Measurements from ENCODE around the gene PLCL1. TPM values are rescaled to one million over a fixed set of nuclear protein-coding genes. Genes with fewer than 3 reads are reported as not detected.

Gene PLCL1
- total RNA-seq, 1 experiment from 2014 or later, result 0.21 TPM

- Histone ChIP-seq H3K27me3 (ENCODE audit: control insufficient read depth, insufficient read depth, low read length) (no peaks in the 10 kb centered on the region), H3K36me3 (replicated peaks; ENCODE audit: control insufficient read depth, insufficient read depth, low read length) (no peaks in the 10 kb centered on the region), H3K4me3 (ENCODE audit: insufficient read depth, low read depth, low read length) (no peak overlapping the region)
- DNase-seq, result no peak
These were observed 312.4 kb downstream of the PLCL1 start for GRCh38 chr2:198116756-198117155.

- Histone ChIP-seq H3K27me3 (ENCODE audit: control insufficient read depth, insufficient read depth, low read length) (no peaks in the 10 kb centered on the region), H3K36me3 (replicated peaks; ENCODE audit: control insufficient read depth, insufficient read depth, low read length) (no peaks in the 10 kb centered on the region), H3K4me3 (ENCODE audit: insufficient read depth, low read depth, low read length) (no peak overlapping the region)
- no peak for DNase-seq
These were observed 313.1 kb downstream of the PLCL1 start for GRCh38 chr2:198117406-198118041.

- no peaks in the 10 kb centered on the region for H3K36me3 ChIP-seq (replicated peaks; ENCODE audit: control insufficient read depth, insufficient read depth, low read length)
- DNase-seq, result peak; percentile 5
- H3K27me3 ChIP-seq (ENCODE audit: control insufficient read depth, insufficient read depth, low read length), result no peaks in the 10 kb centered on the region
- no peak overlapping the region for H3K4me3 ChIP-seq (ENCODE audit: insufficient read depth, low read depth, low read length)
These were observed 323.2 kb downstream of the PLCL1 start for GRCh38 chr2:198127627-198128026.

- Histone ChIP-seq H3K4me3 (ENCODE audit: insufficient read depth, low read depth, low read length) (no peak overlapping the region), H3K27me3 (ENCODE audit: control insufficient read depth, insufficient read depth, low read length) (no peaks in the 10 kb centered on the region), H3K36me3 (replicated peaks; ENCODE audit: control insufficient read depth, insufficient read depth, low read length) (no peaks in the 10 kb centered on the region)
- no peak for DNase-seq
These were observed 325.2 kb downstream of the PLCL1 start for GRCh38 chr2:198129609-198130008.

GRCh38 chr2:198134293-198134955 is 330.0 kb downstream of the PLCL1 start:
- DNase-seq, result no peak
- Histone ChIP-seq H3K4me3 (ENCODE audit: insufficient read depth, low read depth, low read length) (no peak overlapping the region), H3K27me3 (ENCODE audit: control insufficient read depth, insufficient read depth, low read length) (no peaks in the 10 kb centered on the region), H3K36me3 (replicated peaks; ENCODE audit: control insufficient read depth, insufficient read depth, low read length) (no peaks in the 10 kb centered on the region)

- no peak for DNase-seq
- Histone ChIP-seq H3K27me3 (ENCODE audit: control insufficient read depth, insufficient read depth, low read length) (no peaks in the 10 kb centered on the region), H3K4me3 (ENCODE audit: insufficient read depth, low read depth, low read length) (no peak overlapping the region), H3K36me3 (replicated peaks; ENCODE audit: control insufficient read depth, insufficient read depth, low read length) (no peaks in the 10 kb centered on the region)
These were observed 331.1 kb downstream of the PLCL1 start for GRCh38 chr2:198135481-198135934.

- H3K4me3 ChIP-seq (ENCODE audit: insufficient read depth, low read depth, low read length), result no peak overlapping the region
- no peak for DNase-seq
These were observed 331.7 kb downstream of the PLCL1 start for GRCh38 chr2:198136142-198136541.

GRCh38 chr2:198137733-198138132 is 333.3 kb downstream of the PLCL1 start:
- Histone ChIP-seq H3K27me3 (ENCODE audit: control insufficient read depth, insufficient read depth, low read length) (no peaks in the 10 kb centered on the region), H3K36me3 (replicated peaks; ENCODE audit: control insufficient read depth, insufficient read depth, low read length) (no peaks in the 10 kb centered on the region), H3K4me3 (ENCODE audit: insufficient read depth, low read depth, low read length) (no peak overlapping the region)
- DNase-seq, result peak; percentile 3

More at GRCh38 chr2:198136142-198136541, 331.7 kb downstream of the PLCL1 start:
- no peaks in the 10 kb centered on the region for H3K36me3 ChIP-seq (replicated peaks; ENCODE audit: control insufficient read depth, insufficient read depth, low read length)
- no peaks in the 10 kb centered on the region for H3K27me3 ChIP-seq (ENCODE audit: control insufficient read depth, insufficient read depth, low read length)

- H3K36me3 ChIP-seq (replicated peaks; ENCODE audit: control insufficient read depth, insufficient read depth, low read length), result no peaks in the 10 kb centered on the region
- no peak for DNase-seq
- H3K4me3 ChIP-seq (ENCODE audit: insufficient read depth, low read depth, low read length), result no peak overlapping the region
- H3K27me3 ChIP-seq (ENCODE audit: control insufficient read depth, insufficient read depth, low read length), result no peaks in the 10 kb centered on the region
These were observed 337.3 kb downstream of the PLCL1 start for GRCh38 chr2:198141726-198142125.

GRCh38 chr2:198143156-198143555 is 338.8 kb downstream of the PLCL1 start:
- DNase-seq, result no peak
- no peaks in the 10 kb centered on the region for H3K27me3 ChIP-seq (ENCODE audit: control insufficient read depth, insufficient read depth, low read length)
- no peaks in the 10 kb centered on the region for H3K36me3 ChIP-seq (replicated peaks; ENCODE audit: control insufficient read depth, insufficient read depth, low read length)
- H3K4me3 ChIP-seq (ENCODE audit: insufficient read depth, low read depth, low read length), result no peak overlapping the region

- no peak for DNase-seq
These were observed 339.4 kb downstream of the PLCL1 start for GRCh38 chr2:198143793-198144192.

GRCh38 chr2:198144660-198145059 is 340.3 kb downstream of the PLCL1 start:
- no peaks in the 10 kb centered on the region for H3K27me3 ChIP-seq (ENCODE audit: control insufficient read depth, insufficient read depth, low read length)
- H3K4me3 ChIP-seq (ENCODE audit: insufficient read depth, low read depth, low read length), result no peak overlapping the region
- H3K36me3 ChIP-seq (replicated peaks; ENCODE audit: control insufficient read depth, insufficient read depth, low read length), result no peaks in the 10 kb centered on the region
- DNase-seq, result no peak

More at GRCh38 chr2:198143793-198144192, 339.4 kb downstream of the PLCL1 start:
- Histone ChIP-seq H3K27me3 (ENCODE audit: control insufficient read depth, insufficient read depth, low read length) (no peaks in the 10 kb centered on the region), H3K4me3 (ENCODE audit: insufficient read depth, low read depth, low read length) (no peak overlapping the region), H3K36me3 (replicated peaks; ENCODE audit: control insufficient read depth, insufficient read depth, low read length) (no peaks in the 10 kb centered on the region)

- no peaks in the 10 kb centered on the region for H3K36me3 ChIP-seq (replicated peaks; ENCODE audit: control insufficient read depth, insufficient read depth, low read length)
These were observed 342.1 kb downstream of the PLCL1 start for GRCh38 chr2:198146346-198146940.

GRCh38 chr2:198157314-198157713 is 352.9 kb downstream of the PLCL1 start:
- H3K4me3 ChIP-seq (ENCODE audit: insufficient read depth, low read depth, low read length), result no peak overlapping the region
- no peak for DNase-seq
- no peaks in the 10 kb centered on the region for H3K36me3 ChIP-seq (replicated peaks; ENCODE audit: control insufficient read depth, insufficient read depth, low read length)

More at GRCh38 chr2:198146346-198146940, 342.1 kb downstream of the PLCL1 start:
- no peak for DNase-seq
- Histone ChIP-seq H3K27me3 (ENCODE audit: control insufficient read depth, insufficient read depth, low read length) (no peaks in the 10 kb centered on the region), H3K4me3 (ENCODE audit: insufficient read depth, low read depth, low read length) (no peak overlapping the region)

GRCh38 chr2:198161151-198161550 is 356.8 kb downstream of the PLCL1 start:
- DNase-seq, result no peak
- no peaks in the 10 kb centered on the region for H3K36me3 ChIP-seq (replicated peaks; ENCODE audit: control insufficient read depth, insufficient read depth, low read length)
- H3K4me3 ChIP-seq (ENCODE audit: insufficient read depth, low read depth, low read length), result no peak overlapping the region
- H3K27me3 ChIP-seq (ENCODE audit: control insufficient read depth, insufficient read depth, low read length), result no peaks in the 10 kb centered on the region

More at GRCh38 chr2:198157314-198157713, 352.9 kb downstream of the PLCL1 start:
- H3K27me3 ChIP-seq (ENCODE audit: control insufficient read depth, insufficient read depth, low read length), result no peaks in the 10 kb centered on the region

Data from H7 (cell line).